Hepatocyte (in vitro differentiated cells): ENCODE measurements around the gene DCBLD1.

ENCODE experiments used
- EZH2 ChIP-seq: fragments of 200-600 bp; sonication (generic); IDR thresholded peaks from 2 replicates; pipeline ENCODE4 v1.6.1; 2016; ENCODE audit warnings: antibody characterized with exemption, mild to moderate bottlenecking, borderline replicate concordance
- EZH2phosphoT487 ChIP-seq: fragments of 200-600 bp; sonication (generic); IDR thresholded peaks from one replicate; pipeline ENCODE4 v1.6.1; 2018; ENCODE audit warnings: antibody characterized with exemption, mild to moderate bottlenecking, low read depth, moderate library complexity; ENCODE audit not compliant: unreplicated experiment, severe bottlenecking
- TF ChIP-seq, protein P1 (sequence below): fragments of 200-600 bp; sonication (generic); IDR thresholded peaks from 2 replicates; pipeline ENCODE4 v1.5.1; 2016; ENCODE audit warnings: antibody characterized with exemption, mild to moderate bottlenecking; ENCODE audit not compliant: poor library complexity

DNA sequence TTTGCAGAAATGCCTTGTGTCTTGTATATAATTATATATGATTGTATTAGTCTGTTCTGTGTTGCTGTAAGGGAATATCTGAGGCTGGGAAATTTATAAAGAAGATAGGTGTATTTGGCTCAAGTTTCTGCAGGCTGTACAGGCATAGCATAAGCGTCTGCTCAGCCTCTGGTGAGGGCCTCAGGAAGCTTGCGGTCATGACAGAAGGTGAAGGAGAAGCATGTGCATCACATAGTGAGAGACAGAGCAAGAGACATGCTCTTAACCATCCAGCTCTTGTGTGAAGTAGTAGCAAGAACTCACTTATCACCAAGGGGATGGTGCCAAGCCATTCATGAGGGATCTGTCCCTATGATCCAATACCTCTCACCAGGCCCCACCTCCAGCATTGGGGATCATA is 6.5 kb downstream of the DCBLD1 start:
- TF ChIP-seq, protein P1, sequence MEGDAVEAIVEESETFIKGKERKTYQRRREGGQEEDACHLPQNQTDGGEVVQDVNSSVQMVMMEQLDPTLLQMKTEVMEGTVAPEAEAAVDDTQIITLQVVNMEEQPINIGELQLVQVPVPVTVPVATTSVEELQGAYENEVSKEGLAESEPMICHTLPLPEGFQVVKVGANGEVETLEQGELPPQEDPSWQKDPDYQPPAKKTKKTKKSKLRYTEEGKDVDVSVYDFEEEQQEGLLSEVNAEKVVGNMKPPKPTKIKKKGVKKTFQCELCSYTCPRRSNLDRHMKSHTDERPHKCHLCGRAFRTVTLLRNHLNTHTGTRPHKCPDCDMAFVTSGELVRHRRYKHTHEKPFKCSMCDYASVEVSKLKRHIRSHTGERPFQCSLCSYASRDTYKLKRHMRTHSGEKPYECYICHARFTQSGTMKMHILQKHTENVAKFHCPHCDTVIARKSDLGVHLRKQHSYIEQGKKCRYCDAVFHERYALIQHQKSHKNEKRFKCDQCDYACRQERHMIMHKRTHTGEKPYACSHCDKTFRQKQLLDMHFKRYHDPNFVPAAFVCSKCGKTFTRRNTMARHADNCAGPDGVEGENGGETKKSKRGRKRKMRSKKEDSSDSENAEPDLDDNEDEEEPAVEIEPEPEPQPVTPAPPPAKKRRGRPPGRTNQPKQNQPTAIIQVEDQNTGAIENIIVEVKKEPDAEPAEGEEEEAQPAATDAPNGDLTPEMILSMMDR: no peak
- TF ChIP-seq EZH2: no peak
- TF ChIP-seq EZH2phosphoT487: no peak
